ENCODE results near the gene CLCNKB.
A peak's percentile ranks its signal among the peaks of the same experiment; 100 is the strongest.
"Not testable (repeated sequence)": the region's sequence is repeated elsewhere in the genome, so short reads cannot be mapped to it uniquely, and the experiment has no call there.

The CLCNKB gene

DNA sequence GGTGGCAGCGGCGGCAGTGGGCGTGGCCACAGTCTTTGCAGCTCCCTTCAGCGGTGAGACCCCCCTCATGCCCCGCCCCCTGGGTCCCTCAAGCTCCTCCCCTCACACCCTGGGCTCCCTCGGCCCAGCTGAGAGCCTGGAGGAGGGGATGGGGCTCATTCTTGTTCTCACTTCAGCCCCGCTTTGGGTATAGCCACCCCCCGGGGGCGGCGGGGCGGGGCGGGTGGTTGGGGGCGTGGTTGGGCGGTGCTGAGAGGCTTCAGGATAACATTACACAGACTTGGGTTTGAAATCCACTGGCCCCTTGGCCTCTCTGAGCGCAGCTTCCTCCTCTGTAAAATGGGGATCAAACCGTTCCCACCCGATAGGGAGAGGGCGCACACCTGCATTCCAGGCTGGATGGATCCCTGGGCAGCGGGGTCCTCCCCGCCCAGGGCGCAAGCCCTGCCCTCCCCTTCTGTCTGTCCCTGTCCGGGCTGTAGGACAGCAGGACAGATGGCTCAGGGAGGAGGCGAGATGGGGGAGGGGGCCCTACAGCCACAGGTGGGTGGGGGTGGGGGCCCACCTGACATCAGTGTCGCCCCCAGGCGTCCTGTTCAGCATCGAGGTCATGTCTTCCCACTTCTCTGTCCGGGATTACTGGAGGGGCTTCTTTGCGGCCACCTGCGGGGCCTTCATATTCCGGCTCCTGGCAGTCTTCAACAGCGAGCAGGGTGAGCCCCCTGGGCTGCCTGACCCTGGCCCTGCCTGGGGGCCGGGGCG lies 16.7 kb upstream of the CLCNKB start:
- no peak overlapping the region for H3K4me3 ChIP-seq (ENCODE audit: low read depth, low read length)
- TF ChIP-seq, protein P1, sequence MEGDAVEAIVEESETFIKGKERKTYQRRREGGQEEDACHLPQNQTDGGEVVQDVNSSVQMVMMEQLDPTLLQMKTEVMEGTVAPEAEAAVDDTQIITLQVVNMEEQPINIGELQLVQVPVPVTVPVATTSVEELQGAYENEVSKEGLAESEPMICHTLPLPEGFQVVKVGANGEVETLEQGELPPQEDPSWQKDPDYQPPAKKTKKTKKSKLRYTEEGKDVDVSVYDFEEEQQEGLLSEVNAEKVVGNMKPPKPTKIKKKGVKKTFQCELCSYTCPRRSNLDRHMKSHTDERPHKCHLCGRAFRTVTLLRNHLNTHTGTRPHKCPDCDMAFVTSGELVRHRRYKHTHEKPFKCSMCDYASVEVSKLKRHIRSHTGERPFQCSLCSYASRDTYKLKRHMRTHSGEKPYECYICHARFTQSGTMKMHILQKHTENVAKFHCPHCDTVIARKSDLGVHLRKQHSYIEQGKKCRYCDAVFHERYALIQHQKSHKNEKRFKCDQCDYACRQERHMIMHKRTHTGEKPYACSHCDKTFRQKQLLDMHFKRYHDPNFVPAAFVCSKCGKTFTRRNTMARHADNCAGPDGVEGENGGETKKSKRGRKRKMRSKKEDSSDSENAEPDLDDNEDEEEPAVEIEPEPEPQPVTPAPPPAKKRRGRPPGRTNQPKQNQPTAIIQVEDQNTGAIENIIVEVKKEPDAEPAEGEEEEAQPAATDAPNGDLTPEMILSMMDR (conservative IDR thresholded peaks at IDR 0.05; ENCODE audit: low read depth, low read length) = no peak
- DNase-seq (ENCODE audit: low read depth) = no peak

DNA sequence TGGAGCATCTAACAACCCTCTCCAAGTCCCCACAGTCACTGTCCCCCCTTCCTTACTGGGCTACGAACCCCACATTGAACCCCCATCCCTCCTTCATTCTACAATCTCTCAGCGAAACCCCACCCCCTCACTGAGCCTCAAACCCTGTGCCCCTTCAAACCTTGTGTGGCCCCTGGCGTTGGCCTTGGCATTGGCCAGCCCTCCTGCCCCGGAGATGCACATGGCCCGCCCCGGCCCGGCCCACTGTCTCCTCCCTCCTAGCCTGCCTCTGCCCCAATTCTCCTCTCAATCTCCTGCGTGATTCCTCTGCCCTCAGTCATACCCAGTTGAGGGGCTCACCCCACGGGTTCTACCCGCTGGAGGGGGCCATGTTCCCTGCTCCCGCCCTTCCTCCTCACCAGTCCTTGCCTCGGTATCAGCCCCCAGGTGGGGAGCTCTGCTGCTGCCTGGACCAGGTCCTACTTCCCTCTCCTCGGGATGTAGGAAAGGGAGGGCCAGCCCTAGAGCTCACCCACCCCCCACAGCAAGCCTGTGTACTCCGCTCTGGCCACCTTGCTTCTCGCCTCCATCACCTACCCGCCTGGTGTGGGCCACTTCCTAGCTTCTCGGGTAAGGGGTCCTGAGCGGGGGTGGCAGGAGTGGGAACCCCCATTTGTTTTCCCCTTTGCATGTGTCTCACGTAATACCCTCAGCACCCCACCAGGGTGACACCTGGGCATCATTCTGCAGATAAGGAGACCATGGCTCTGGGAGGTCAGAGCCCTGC lies 15.2 kb upstream of the CLCNKB start:
- TF ChIP-seq, protein P1 (conservative IDR thresholded peaks at IDR 0.05; ENCODE audit: low read depth, low read length) = no peak

DNA sequence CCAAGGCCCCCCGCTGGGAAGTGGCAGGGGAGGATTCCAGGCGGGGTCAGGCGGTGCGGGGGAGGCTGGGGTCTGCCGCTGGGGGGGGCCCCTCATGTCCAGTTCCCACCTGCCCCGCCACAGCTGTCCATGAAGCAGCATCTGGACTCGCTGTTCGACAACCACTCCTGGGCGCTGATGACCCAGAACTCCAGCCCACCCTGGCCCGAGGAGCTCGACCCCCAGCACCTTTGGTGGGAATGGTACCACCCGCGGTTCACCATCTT lies 14.6 kb upstream of the CLCNKB start:
- not testable (repeated sequence) for DNase-seq (ENCODE audit: low read depth)

More for the DNA sequence above, 15.2 kb upstream of the CLCNKB start:
- no peak for DNase-seq (ENCODE audit: low read depth)
- H3K4me3 ChIP-seq (ENCODE audit: low read depth, low read length) = no peak overlapping the region

DNA sequence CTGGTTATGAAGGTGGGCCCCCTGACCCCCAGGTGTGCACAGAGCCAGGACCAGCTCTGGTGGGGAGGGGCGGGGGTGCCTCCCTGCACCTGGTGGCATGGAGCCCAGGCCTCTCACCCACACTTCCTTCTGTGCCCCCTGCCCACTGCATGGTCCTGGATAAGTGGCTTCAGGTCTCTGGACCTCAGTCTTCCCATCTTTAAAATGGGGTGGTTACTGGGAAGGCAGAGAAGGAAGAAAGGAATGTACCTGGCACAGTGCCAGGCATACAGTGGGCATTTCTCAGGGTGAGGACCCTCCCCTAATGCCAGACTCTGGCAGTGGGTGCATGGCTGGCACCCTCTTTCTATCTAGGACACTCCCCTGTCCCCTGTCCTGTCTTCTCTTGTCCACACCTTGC lies 14.3 kb upstream of the CLCNKB start:
- H3K4me3 ChIP-seq (ENCODE audit: low read depth, low read length) = no peak overlapping the region
- TF ChIP-seq, protein P1 (conservative IDR thresholded peaks at IDR 0.05; ENCODE audit: low read depth, low read length) = no peak
- no peak for DNase-seq (ENCODE audit: low read depth)

More for the DNA sequence above, 14.6 kb upstream of the CLCNKB start:
- not testable (repeated sequence) for H3K4me3 ChIP-seq (ENCODE audit: low read depth, low read length)

DNA sequence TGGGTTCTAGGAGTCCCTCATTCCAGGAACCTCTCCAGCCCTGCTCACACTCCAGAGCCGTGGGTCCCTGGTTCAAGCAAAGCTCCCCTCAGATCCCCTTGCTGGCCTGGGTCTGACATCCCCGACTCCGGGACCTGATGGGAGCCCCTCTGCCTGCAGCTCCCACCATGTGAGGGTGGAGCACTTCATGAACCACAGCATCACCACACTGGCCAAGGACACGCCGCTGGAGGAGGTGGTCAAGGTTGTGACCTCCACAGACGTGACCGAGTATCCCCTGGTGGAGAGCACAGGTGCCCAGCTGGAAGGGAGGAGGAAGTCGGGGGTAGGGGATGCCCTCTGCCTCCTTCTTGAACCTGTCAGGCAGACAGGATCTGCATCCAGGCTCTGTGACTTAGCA lies 12.0 kb upstream of the CLCNKB start:
- no peak for DNase-seq (ENCODE audit: low read depth)
- H3K4me3 ChIP-seq (ENCODE audit: low read depth, low read length) = no peak overlapping the region
- TF ChIP-seq, protein P1 (conservative IDR thresholded peaks at IDR 0.05; ENCODE audit: low read depth, low read length) = no peak

DNA sequence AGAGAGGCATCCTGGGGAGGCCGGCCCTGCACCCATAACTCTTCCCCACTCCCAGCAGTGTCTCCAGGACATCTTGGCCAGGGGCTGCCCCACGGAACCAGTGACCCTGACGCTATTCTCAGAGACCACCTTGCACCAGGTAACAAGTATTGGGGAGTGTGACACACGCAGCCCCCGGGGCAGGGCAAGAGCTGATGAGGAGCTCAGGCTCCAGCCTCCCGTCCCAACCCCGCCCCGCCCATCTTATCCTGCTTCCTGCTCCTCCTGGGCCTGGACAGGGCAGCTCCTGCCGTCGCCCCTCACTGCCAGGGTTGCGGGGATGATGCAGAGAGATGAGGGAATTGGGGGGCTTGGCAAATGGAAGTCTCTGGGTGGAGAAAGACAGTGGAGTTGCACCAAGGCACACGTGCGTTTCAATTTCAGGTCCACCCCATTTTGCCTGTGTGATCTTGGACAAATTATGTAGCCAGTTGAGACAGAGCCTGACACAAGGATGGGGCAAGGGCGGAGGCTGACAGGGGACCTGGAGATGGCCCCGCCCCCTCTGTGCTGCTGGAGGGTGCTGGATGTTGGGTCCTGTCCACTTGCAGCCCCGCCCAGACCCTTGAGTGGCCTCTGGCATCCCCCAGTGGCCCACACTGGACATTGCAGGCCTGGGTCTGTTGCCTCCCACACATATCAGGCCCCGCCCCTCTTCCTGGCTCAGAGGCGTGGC lies 11.0 kb upstream of the CLCNKB start:
- TF ChIP-seq, protein P1 (conservative IDR thresholded peaks at IDR 0.05; ENCODE audit: low read depth, low read length) = peak; percentile 93
- DNase-seq (ENCODE audit: low read depth) = peak; percentile 90
- H3K4me3 ChIP-seq (ENCODE audit: low read depth, low read length) = no peak overlapping the region

DNA sequence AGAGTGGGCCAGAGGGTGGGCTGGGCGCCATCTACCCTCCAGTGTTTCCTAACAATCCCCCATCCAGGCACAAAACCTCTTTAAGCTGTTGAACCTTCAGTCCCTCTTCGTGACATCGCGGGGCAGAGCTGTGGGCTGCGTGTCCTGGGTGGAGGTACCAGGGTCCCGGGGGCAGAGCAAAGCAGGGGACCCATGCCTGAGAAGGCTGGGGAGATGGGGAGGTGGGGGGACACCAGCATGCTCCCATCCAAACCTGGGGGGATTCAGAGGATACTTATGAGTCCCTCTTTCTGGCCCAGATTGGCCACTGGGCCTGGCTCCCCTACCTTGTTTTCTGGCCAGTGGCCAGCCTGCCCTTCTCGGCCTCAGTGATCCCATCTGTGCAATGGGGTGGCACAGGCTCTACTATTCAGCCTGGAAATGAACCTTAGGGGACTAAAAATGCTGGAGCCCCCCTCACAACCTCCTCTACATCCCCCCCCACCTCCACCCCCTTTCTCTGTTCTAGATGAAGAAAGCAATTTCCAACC lies 10.4 kb upstream of the CLCNKB start:
- not testable (repeated sequence) for DNase-seq (ENCODE audit: low read depth); H3K4me3 ChIP-seq (ENCODE audit: low read depth, low read length)

DNA sequence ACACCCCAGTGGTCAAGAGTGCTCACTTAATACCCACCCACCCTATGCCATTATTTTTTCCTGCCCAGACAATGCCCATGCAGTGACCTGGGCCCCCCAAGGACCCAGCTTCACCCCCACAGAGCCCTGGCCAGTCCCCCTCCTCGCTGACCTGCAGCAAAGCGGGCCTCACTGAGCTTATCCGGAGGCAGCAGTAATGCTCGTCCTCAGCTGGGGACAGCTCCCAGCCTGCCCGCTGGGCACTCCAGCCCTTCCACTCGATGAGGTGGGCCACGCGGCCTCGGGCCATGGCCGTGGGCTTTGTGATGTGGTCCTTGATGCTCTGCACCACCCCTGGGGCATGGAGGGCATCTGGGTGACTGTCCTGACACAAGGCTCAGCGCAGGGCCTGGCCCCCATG lies 7.1 kb upstream of the CLCNKB start:
- DNase-seq (ENCODE audit: low read depth); H3K4me3 ChIP-seq (ENCODE audit: low read depth, low read length): not testable (repeated sequence)

All from choroid plexus epithelial cell (primary cell).